Neural progenitor cell (in vitro differentiated cells): ENCODE measurements around the gene CEP290.

ENCODE experiments used
- EZH2 ChIP-seq: fragments of 200-600 bp; sonication (generic); IDR thresholded peaks from 2 replicates; pipeline ENCODE4 v1.6.1; 2017; ENCODE audit warnings: antibody characterized with exemption, mild to moderate bottlenecking, moderate library complexity
- EZH2phosphoT487 ChIP-seq: fragments of 200-600 bp; sonication (generic); IDR thresholded peaks from 2 replicates; pipeline ENCODE4 v1.6.1; 2017; ENCODE audit warnings: antibody characterized with exemption
- TF ChIP-seq, protein P1 (sequence below): fragments of 200-600 bp; sonication (generic); IDR thresholded peaks from 2 replicates; pipeline ENCODE4 v1.5.1; 2017; ENCODE audit warnings: antibody characterized with exemption, mild to moderate bottlenecking

GRCh38 chr12:88081247-88081646 is 60.6 kb downstream of the CEP290 start:
- TF ChIP-seq EZH2phosphoT487 (no peak), EZH2 (no peak)
- TF ChIP-seq, protein P1, sequence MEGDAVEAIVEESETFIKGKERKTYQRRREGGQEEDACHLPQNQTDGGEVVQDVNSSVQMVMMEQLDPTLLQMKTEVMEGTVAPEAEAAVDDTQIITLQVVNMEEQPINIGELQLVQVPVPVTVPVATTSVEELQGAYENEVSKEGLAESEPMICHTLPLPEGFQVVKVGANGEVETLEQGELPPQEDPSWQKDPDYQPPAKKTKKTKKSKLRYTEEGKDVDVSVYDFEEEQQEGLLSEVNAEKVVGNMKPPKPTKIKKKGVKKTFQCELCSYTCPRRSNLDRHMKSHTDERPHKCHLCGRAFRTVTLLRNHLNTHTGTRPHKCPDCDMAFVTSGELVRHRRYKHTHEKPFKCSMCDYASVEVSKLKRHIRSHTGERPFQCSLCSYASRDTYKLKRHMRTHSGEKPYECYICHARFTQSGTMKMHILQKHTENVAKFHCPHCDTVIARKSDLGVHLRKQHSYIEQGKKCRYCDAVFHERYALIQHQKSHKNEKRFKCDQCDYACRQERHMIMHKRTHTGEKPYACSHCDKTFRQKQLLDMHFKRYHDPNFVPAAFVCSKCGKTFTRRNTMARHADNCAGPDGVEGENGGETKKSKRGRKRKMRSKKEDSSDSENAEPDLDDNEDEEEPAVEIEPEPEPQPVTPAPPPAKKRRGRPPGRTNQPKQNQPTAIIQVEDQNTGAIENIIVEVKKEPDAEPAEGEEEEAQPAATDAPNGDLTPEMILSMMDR: no peak
